Lung (tissue), 12 donors: ENCODE results near the gene RALA. TPM values are rescaled to one million over a fixed set of nuclear protein-coding genes. Genes with fewer than 3 reads are reported as not detected.

Experiments
- ATAC-seq: fragments of 200-7000 bp; cut with Tn5 transposase; one replicate; pipeline ENCODE4 v1.9.1; 2020; ENCODE audit warnings: moderate number of reproducible peaks; ENCODE audit not compliant: insufficient read depth, low FRiP score
- DNase-seq, 3 donors: peaks; one replicate each; pipeline ENCODE4 v3.0.0-alpha.2; 2013 to 2017
- H3K27ac ChIP-seq, 2 donors: one replicate each; pipeline ENCODE4 v1.5.1; 2013; ENCODE audit warnings: mild to moderate bottlenecking in 2 of 2, moderate library complexity in 2 of 2, control low read depth in 1 of 2, inconsistent platforms in 1 of 2, low read depth in 1 of 2, low read length in 1 of 2
- H3K27me3 ChIP-seq, 3 donors: one replicate each; pipeline ENCODE4 v1.5.1; 2013; ENCODE audit warnings: low read length in 2 of 3; ENCODE audit not compliant: control insufficient read depth in 3 of 3, insufficient read depth in 3 of 3
- H3K36me3 ChIP-seq, 4 donors: one replicate each; pipeline ENCODE4 v1.5.1; 2013; ENCODE audit warnings: low read length in 4 of 4, mild to moderate bottlenecking in 1 of 4, moderate library complexity in 1 of 4; ENCODE audit not compliant: control insufficient read depth in 4 of 4, insufficient read depth in 4 of 4
- H3K4me1 ChIP-seq, 5 donors: one replicate each; pipeline ENCODE4 v1.5.1; 2013; ENCODE audit warnings: low read length in 5 of 5, mild to moderate bottlenecking in 2 of 5, moderate library complexity in 1 of 5; ENCODE audit not compliant: control insufficient read depth in 5 of 5, insufficient read depth in 5 of 5
- H3K4me3 ChIP-seq: one replicate; pipeline ENCODE4 v1.5.1; 2013; ENCODE audit warnings: mild to moderate bottlenecking, control low read depth, moderate library complexity
- H3K9ac ChIP-seq, 2 donors: one replicate each; pipeline ENCODE4 v1.5.1; 2013; ENCODE audit warnings: low read length in 2 of 2, control low read depth in 1 of 2; ENCODE audit not compliant: insufficient read depth in 1 of 2
- H3K9me3 ChIP-seq, 4 donors: one replicate each; pipeline ENCODE4 v1.5.1; 2013; ENCODE audit warnings: low read length in 3 of 4, mild to moderate bottlenecking in 1 of 4, moderate library complexity in 1 of 4; ENCODE audit not compliant: control insufficient read depth in 4 of 4, insufficient read depth in 3 of 4
- WGBS, 2 donors: extraction: QIAGEN DNeasy Blood & Tissue Kit; methylation state at CpG; one replicate each; pipeline ENCODE4 v1.1.7; 2013; 5-methylcytosine and 5-hydroxymethylcytosine counted together
- polyA plus RNA-seq, 2 donors: library from polyadenylated mRNA; stranded (reverse); fragments of 200-250 nt; gene quantifications; one replicate each; pipeline ENCODE4 v1.2.1, GENCODE V29; 2013
- total RNA-seq, 2 donors: library from RNA; depleted of rRNA in 1 of 2; stranded (reverse); fragments of >200 nt in 1 of 2; gene quantifications; one replicate each; pipeline ENCODE4 v1.2.1, GENCODE V29; 2014 to 2021
- TF ChIP-seq, protein P1 (sequence below): IDR thresholded peaks from 2 replicates; pipeline ENCODE4 v1.5.1; 2012; ENCODE audit warnings: mild to moderate bottlenecking; ENCODE audit errors: control extremely low read depth, extremely low read depth
- donor health status: control.
- donor health status: control.
- donor health status: Bipolar disorder and iron deficiency.
- donor health status: healthy.
- donor health status: DM: yes; HTN: yes; CAD: no.

Gene RALA
- total and polyA plus RNA-seq, 4 donors, result 29.5 to 41.0 (median 30.6) TPM

DNA sequence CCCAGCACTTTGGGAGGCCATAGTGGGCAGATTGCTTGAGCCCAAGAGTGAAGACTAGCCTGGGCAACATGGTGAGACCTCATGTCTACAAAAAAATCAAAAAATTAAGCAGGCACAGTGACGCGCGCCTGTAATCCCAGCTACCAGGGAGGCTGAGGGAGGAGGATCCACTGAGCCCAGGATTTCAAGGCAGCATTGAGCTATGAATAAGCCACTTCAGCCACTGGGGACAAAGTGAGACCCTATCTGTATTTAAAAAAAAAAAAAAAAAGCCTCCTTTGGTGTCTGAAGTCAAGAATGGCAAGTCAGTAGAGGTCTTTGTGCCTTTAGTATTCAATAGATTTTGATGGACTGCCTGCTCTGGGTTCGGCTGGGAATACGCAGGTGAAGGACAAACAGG, 85.7 kb downstream of the RALA start:
- Histone ChIP-seq H3K4me3 (no peak overlapping the region), H3K4me1 (peaks cover 0 to 19% (median 4%) of the 10 kb centered on the region in 5 donors), H3K27ac (no peak overlapping the region), H3K9ac (no peak overlapping the region), H3K27me3 (no peaks in the 10 kb centered on the region), H3K9me3 (no peaks in the 10 kb centered on the region), H3K36me3 (peaks cover 0 to 7% (median 3%) of the 10 kb centered on the region in 4 donors)
- no peak for DNase-seq
- TF ChIP-seq, protein P1, sequence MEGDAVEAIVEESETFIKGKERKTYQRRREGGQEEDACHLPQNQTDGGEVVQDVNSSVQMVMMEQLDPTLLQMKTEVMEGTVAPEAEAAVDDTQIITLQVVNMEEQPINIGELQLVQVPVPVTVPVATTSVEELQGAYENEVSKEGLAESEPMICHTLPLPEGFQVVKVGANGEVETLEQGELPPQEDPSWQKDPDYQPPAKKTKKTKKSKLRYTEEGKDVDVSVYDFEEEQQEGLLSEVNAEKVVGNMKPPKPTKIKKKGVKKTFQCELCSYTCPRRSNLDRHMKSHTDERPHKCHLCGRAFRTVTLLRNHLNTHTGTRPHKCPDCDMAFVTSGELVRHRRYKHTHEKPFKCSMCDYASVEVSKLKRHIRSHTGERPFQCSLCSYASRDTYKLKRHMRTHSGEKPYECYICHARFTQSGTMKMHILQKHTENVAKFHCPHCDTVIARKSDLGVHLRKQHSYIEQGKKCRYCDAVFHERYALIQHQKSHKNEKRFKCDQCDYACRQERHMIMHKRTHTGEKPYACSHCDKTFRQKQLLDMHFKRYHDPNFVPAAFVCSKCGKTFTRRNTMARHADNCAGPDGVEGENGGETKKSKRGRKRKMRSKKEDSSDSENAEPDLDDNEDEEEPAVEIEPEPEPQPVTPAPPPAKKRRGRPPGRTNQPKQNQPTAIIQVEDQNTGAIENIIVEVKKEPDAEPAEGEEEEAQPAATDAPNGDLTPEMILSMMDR, result no peak
- WGBS, 2 donors, result 96 to 98% methylated on average over 5 of the region's 5 CpGs
- no peak for ATAC-seq

DNA sequence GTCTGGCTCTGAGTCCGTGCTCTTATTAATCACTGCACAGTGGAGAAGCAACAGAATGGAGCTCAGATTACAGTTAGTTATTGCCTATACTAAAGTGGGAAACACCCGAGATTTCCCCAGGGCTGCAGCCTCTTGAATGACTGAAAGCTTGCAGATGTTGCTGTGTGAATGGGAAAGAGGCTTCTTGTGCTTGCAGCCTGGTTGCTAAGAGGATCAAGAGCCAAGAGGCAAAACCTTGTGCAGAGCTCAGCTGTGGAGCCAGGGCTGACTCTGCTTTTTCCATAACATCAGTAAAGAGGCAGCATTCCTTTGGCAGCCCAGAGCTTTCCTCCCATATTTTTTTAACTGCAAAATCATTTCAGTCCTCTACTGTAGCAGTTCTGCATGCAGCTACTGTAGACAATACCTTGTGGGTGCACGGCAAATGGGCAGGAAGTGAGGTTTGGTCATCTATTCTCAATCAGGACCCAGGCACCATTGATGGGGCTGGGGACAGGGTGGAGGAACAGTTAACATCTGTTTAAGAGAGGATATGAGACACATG, 86.5 kb downstream of the RALA start:
- TF ChIP-seq, protein P1, result no peak
- WGBS, 2 donors, result 30 to 34% methylated on average over 3 of the region's 3 CpGs

GRCh38 chr7:39712751-39713150, 89.4 kb downstream of the RALA start:
- H3K27ac ChIP-seq, result no peak overlapping the region
- ATAC-seq (no peak), DNase-seq (peak in 1 of 3 donors; percentile 28)
- H3K36me3 ChIP-seq, result peaks cover 0 to 2% (median under 1%) of the 10 kb centered on the region in 4 donors
- peaks cover 0 to 19% (median 4%) of the 10 kb centered on the region in 5 donors for H3K4me1 ChIP-seq
- no peak overlapping the region for H3K9ac ChIP-seq
- 61 to 75% methylated on average over 1 of the region's 1 CpG for WGBS, 2 donors
- no peak overlapping the region for H3K4me3 ChIP-seq
- TF ChIP-seq, protein P1, result no peak
- H3K9me3 ChIP-seq, result peaks cover 0 to 8% (median 4%) of the 10 kb centered on the region in 4 donors
- H3K27me3 ChIP-seq, result no peaks in the 10 kb centered on the region

More for the DNA sequence above, 86.5 kb downstream of the RALA start:
- H3K9ac ChIP-seq, result no peak overlapping the region
- H3K27ac ChIP-seq, result no peak overlapping the region
- peak; percentile 69 for ATAC-seq
- H3K36me3 ChIP-seq, result peaks cover 0 to 7% (median 3%) of the 10 kb centered on the region in 4 donors
- peaks cover 0 to 5% (median 2%) of the 10 kb centered on the region in 4 donors for H3K9me3 ChIP-seq
- H3K27me3 ChIP-seq, result no peaks in the 10 kb centered on the region
- H3K4me3 ChIP-seq, result no peak overlapping the region
- peaks cover 0 to 19% (median 4%) of the 10 kb centered on the region in 5 donors for H3K4me1 ChIP-seq
- DNase-seq, result peak; percentile 89 to 99 (median 96)
